Measurements from ENCODE around the gene MAPKAPK3.
"Not testable (repeated sequence)": the region's sequence is repeated elsewhere in the genome, so short reads cannot be mapped to it uniquely, and the experiment has no call there.

MAPKAPK3 gene

DNA sequence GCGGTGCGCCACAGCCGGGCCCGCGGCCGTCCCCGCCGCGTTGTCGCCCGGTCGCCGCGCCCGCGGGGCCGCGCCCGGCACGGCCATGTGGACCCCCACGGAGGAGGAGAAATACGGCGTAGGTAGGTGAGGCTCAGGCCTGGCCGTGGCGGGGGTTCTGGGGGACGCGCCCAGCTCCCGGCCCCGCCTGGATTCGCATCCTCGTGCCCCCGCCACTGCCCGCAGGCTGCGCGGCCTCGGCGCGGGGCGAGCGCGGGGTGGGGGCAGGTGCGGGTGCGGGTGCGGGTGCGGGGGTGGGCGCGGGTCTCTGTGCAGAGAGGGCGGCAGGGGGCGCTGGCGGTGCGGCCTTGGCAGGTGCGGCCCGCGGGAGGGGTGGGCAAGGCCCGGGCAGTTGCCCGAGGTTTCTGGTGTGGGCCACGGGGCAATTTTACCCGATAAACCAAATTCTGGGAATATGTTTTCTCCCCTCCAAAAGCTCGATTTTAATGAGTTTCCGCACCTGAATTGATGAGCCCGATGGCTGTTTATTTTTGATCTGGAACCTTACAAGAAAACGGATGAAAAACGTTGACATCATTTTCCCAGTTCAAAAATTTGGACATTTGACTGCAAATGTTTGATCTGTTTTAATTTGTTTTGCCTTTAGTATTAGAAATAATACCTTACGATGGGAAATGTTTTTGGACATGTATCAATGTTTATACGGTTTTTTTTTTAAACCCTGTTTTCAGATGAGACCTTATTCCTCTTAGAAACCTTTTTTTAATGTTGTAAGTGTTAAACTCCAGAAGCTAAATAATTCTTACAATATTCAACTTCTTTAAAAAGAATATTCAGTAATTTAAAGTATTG is 58.5 kb downstream of the MAPKAPK3 start:
- in situ Hi-C loops (cut with MboI; ENCODE audit: low sequenced_read_pairs), result no loop called here

DNA sequence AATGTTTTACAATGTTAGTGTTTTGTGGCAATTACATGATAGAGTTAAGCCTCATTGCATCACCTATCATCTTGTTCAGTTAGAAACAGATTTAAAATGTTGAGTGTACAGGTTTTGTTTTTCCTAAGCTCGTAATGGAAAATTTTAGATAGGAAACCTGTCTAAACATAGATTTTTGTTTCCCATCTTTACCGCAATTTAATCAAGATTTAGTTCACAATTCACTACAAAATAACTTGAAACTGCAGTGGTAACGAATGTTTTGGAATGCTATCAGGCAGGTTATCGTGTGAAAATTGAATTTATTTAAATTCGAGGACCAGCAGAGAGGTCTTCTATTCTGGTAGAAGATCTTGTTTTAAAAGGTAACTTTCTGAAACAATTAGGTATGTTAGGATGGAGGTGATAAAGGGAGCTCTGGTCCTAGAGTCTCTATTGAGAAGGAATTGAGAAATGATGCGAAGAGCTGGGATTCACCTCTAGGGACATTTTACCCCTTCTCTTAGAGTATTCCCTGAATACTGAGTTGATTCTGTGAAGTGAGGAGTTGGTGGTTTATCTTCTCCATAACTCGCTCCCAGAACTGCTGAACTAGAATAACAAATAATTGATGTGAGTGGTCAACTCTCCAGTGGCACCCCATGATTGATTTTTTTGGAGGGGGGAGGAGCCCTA is 59.2 kb downstream of the MAPKAPK3 start:
- in situ Hi-C loops (cut with MboI; ENCODE audit: low sequenced_read_pairs), result no loop called here

DNA sequence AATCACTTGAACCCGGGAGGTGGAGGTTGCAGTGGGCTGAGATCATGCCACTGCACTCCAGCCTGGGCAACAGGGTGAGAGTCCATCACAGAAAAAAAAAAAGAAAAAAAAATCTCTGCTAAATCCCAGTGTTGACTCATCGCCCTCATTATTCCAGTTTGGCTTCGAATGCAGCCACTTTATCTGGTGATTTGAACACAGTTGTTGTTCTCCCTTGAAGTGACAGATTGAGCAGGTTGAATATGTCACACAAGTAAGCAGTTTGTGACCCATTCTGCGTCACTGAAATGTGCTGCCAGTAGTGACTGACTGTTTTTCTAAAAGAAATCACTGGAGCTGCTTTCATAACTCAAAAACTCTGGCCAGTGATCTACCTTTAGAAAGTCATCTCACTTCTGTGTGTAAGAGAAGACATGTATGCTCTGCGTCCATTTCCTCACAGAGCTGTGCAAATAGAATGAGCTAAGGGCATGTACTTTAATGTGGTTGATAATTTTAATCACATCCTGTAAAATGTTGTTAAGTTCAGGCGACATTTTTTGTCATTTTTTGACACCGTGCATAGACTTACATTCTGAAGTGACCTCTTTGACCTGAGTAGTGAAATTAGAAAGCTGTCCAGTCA is 70.3 kb downstream of the MAPKAPK3 start:
- in situ Hi-C loops (cut with MboI; ENCODE audit: low sequenced_read_pairs), result no loop called here

DNA sequence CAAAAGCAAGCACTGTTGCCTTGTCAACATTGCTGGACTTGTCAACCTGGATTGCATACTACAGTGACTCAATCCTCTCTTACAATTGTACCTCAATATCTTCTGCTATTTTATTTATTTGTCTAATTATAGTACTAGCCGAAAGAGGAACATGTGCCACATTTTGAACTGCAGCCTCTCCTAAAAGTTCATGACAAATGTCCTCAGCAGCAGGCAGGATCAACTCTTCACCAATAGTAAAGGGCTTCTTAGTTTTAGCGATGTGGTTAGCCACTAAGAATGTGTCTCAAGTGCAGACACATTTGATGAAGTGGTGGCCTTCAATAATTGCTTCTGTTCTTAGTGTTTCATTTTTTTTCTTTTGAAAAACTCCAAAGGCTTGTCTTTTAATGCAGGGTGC is 71.0 kb downstream of the MAPKAPK3 start:
- in situ Hi-C loops (cut with MboI; ENCODE audit: low sequenced_read_pairs), result no loop called here

DNA sequence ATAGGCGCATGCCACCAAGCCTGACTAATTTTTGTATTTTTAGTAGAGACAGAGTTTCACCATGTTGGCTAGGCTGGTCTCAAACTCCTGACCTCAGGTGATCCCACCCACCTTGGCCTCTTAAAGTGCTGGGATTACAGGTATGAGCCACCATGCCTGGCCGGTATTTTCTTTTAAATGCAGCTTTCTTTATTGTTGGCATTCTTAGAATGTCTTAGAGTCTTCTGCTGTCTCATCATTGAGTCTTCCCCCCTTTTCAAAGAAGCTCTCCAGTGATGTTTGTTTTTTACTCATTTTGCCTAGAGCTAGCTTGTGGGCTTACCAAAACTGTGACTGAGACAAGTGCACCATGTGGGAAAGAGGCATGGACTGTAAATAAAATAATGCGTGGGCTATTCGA is 71.7 kb downstream of the MAPKAPK3 start:
- in situ Hi-C loops (cut with MboI; ENCODE audit: low sequenced_read_pairs), result not testable (repeated sequence)

DNA sequence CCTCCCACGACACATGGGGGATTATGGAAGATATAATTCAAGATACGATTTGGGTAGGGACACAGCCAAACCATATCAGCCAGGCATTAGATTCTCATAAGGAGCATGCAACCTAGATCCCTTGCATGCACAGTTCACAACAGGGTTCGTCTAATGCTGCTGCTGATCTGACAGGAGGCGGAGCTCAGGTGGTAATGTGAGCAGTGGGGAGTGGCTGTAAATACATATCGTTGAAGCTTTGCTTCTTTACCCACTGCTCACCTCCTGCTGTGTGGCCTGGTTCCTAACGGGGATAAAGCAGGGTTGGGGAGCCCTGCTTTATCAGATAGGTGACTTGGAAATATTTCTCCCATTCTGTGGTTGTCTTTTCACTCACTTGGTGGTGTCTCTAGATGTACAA is 72.6 kb downstream of the MAPKAPK3 start:
- in situ Hi-C loops (cut with MboI; ENCODE audit: low sequenced_read_pairs), result no loop called here

DNA sequence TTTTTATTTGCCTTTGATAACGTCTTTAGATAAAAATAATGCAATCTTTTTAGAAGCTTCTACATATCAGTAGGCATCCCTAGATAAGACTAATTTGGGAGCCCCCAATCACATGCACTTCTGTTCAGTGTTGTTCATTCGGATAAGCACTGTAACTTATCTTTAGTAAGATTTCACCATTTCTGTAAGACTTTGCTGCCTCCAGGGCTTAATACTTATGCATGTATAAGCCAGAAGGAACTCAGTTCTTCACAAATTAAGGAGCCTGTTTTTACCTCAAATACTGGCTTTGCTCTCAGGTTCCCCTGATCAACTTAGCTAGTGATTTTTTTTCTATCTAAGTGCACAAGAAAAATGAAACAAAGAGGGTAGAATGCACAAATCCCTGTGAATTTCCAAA is 78.1 kb downstream of the MAPKAPK3 start:
- in situ Hi-C loops (cut with MboI; ENCODE audit: low sequenced_read_pairs), result no loop called here

DNA sequence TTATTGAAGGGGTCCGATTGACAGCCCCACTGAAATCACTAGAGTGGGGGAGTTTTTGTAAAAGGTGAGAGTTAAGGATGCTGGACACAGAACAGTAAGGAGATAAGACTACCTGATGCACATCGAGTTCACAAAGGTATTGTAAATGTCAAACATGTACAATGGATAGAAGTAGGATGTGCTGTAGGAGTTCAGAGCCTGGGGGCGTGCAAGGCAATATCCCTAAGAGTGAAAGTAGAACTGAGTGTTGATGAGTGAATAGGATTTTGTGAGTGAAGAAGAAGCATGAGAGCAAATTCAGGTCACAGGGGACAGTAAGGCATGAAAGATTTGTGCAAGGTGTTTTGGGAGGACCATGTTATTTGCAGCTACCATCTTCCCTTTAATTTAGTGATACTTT is 79.3 kb downstream of the MAPKAPK3 start:
- in situ Hi-C loops (cut with MboI; ENCODE audit: low sequenced_read_pairs), result no loop called here

DNA sequence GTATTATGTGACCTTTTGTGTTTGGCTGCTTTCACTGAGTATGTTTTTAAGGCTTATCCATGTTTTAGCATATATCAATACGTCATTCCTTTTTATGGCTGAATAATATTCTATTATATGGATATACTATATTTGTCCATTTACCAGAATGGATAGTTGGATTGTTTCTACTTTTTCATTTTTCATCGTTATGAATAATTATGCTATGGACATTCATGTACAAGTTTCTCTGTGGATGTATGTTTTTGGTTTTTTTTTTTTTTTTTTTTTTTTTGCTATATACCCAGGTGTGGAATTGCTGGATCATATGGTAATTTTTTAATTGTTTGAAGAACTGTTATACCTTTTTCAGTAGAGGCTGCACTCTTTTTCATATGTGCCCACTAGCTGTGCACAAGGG is 81.3 kb downstream of the MAPKAPK3 start:
- in situ Hi-C loops (cut with MboI; ENCODE audit: low sequenced_read_pairs), result no loop called here
